ENCODE data around the gene INAFM2.

- TF ChIP-seq EZH2 (IDR thresholded peaks at IDR 0.05; ENCODE audit: borderline replicate concordance), result no peak
- TF ChIP-seq, protein P1, sequence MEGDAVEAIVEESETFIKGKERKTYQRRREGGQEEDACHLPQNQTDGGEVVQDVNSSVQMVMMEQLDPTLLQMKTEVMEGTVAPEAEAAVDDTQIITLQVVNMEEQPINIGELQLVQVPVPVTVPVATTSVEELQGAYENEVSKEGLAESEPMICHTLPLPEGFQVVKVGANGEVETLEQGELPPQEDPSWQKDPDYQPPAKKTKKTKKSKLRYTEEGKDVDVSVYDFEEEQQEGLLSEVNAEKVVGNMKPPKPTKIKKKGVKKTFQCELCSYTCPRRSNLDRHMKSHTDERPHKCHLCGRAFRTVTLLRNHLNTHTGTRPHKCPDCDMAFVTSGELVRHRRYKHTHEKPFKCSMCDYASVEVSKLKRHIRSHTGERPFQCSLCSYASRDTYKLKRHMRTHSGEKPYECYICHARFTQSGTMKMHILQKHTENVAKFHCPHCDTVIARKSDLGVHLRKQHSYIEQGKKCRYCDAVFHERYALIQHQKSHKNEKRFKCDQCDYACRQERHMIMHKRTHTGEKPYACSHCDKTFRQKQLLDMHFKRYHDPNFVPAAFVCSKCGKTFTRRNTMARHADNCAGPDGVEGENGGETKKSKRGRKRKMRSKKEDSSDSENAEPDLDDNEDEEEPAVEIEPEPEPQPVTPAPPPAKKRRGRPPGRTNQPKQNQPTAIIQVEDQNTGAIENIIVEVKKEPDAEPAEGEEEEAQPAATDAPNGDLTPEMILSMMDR (IDR thresholded peaks at IDR 0.05; ENCODE audit: poor library complexity), result no peak
Measured at GRCh38 chr15:40290545-40290917, 33.0 kb upstream of the INAFM2 start.

Data from hepatocyte (in vitro differentiated cells).